Activated naive CD8-positive, alpha-beta T cell (primary cell): ENCODE measurements around the gene FGL2.
A peak's percentile ranks its signal among the peaks of the same experiment; 100 is the strongest.
"Not testable (repeated sequence)": the region's sequence is repeated elsewhere in the genome, so short reads cannot be mapped to it uniquely, and the experiment has no call there.

Experiments used
- H3K27ac Mint-ChIP-seq: one replicate; pipeline ENCODE4 v1.8.0; 2021; ENCODE audit warnings: mixed read lengths
- H3K27me3 Mint-ChIP-seq: one replicate; pipeline ENCODE4 v1.8.0; 2021; ENCODE audit warnings: mixed read lengths
- H3K36me3 Mint-ChIP-seq: one replicate; pipeline ENCODE4 v1.8.0; 2021; ENCODE audit warnings: mixed read lengths
- H3K4me1 Mint-ChIP-seq: one replicate; pipeline ENCODE4 v1.8.0; 2021; ENCODE audit warnings: low read depth, mixed read lengths
- H3K4me3 Mint-ChIP-seq: one replicate; pipeline ENCODE4 v1.8.0; 2021; ENCODE audit warnings: mild to moderate bottlenecking, mixed read lengths
- H3K9me3 Mint-ChIP-seq: one replicate; pipeline ENCODE4 v1.8.0; 2021; ENCODE audit warnings: low read depth, mixed read lengths

Gene FGL2

GRCh38 chr7:77199013-77199966 lies at the start of gene FGL2:
TSS of gene FGL2 (minus strand) at chr7:77199819. CDS start at chr7:77199793, 26 bp downstream.
- H3K27me3 Mint-ChIP-seq: no peaks in the 10 kb centered on the region
- peak within 1 kb of the TSS; percentile 55 for H3K27ac Mint-ChIP-seq
- no peaks in the 10 kb centered on the region for H3K9me3 Mint-ChIP-seq
- H3K4me3 Mint-ChIP-seq: peak within 1 kb of the TSS; percentile 91
- H3K36me3 Mint-ChIP-seq: peaks cover 1% of the 10 kb centered on the region
- peaks cover 32% of the 10 kb centered on the region for H3K4me1 Mint-ChIP-seq

GRCh38 chr7:77248154-77248553 lies 48.5 kb upstream of the FGL2 start:
- H3K36me3 Mint-ChIP-seq: no peaks in the 10 kb centered on the region
- H3K4me3 Mint-ChIP-seq: no peak overlapping the region
- H3K4me1 Mint-ChIP-seq: no peaks in the 10 kb centered on the region
- H3K27ac Mint-ChIP-seq: no peak overlapping the region
- no peaks in the 10 kb centered on the region for H3K9me3 Mint-ChIP-seq
- no peaks in the 10 kb centered on the region for H3K27me3 Mint-ChIP-seq

- no peaks in the 10 kb centered on the region for H3K27me3 Mint-ChIP-seq
- no peaks in the 10 kb centered on the region for H3K9me3 Mint-ChIP-seq
- no peaks in the 10 kb centered on the region for H3K4me1 Mint-ChIP-seq
- H3K4me3 Mint-ChIP-seq: no peak overlapping the region
- H3K36me3 Mint-ChIP-seq: no peaks in the 10 kb centered on the region
- no peak overlapping the region for H3K27ac Mint-ChIP-seq
Observed at GRCh38 chr7:77247206-77247850, 47.7 kb upstream of the FGL2 start.

- no peaks in the 10 kb centered on the region for H3K27me3 Mint-ChIP-seq
- H3K4me1 Mint-ChIP-seq: no peaks in the 10 kb centered on the region
- H3K36me3 Mint-ChIP-seq: peaks cover 8% of the 10 kb centered on the region
- H3K9me3 Mint-ChIP-seq: no peaks in the 10 kb centered on the region
- H3K4me3 Mint-ChIP-seq: no peak overlapping the region
- no peak overlapping the region for H3K27ac Mint-ChIP-seq
Observed at GRCh38 chr7:77246026-77246640, 46.5 kb upstream of the FGL2 start.

- Mint-ChIP-seq H3K4me3 (no peak overlapping the region), H3K27ac (no peak overlapping the region), H3K9me3 (no peaks in the 10 kb centered on the region), H3K27me3 (no peaks in the 10 kb centered on the region), H3K4me1 (peaks cover under 1% of the 10 kb centered on the region), H3K36me3 (peaks cover 8% of the 10 kb centered on the region)
Observed at GRCh38 chr7:77245015-77245755, 45.6 kb upstream of the FGL2 start.

- no peak overlapping the region for H3K4me3 Mint-ChIP-seq
- peaks cover 6% of the 10 kb centered on the region for H3K4me1 Mint-ChIP-seq
- no peak overlapping the region for H3K27ac Mint-ChIP-seq
- peaks cover 8% of the 10 kb centered on the region for H3K36me3 Mint-ChIP-seq
- no peaks in the 10 kb centered on the region for H3K27me3 Mint-ChIP-seq
- no peaks in the 10 kb centered on the region for H3K9me3 Mint-ChIP-seq
Observed at GRCh38 chr7:77244222-77244934, 44.8 kb upstream of the FGL2 start.

- peaks cover 14% of the 10 kb centered on the region for H3K4me1 Mint-ChIP-seq
- H3K27ac Mint-ChIP-seq: no peak overlapping the region
- H3K9me3 Mint-ChIP-seq: no peaks in the 10 kb centered on the region
- peaks cover 12% of the 10 kb centered on the region for H3K36me3 Mint-ChIP-seq
- H3K27me3 Mint-ChIP-seq: no peaks in the 10 kb centered on the region
- H3K4me3 Mint-ChIP-seq: no peak overlapping the region
Observed at GRCh38 chr7:77242554-77242953, 42.9 kb upstream of the FGL2 start.

GRCh38 chr7:77242068-77242467 lies 42.4 kb upstream of the FGL2 start:
- no peaks in the 10 kb centered on the region for H3K9me3 Mint-ChIP-seq
- no peak overlapping the region for H3K4me3 Mint-ChIP-seq
- H3K27ac Mint-ChIP-seq: no peak overlapping the region
- H3K27me3 Mint-ChIP-seq: no peaks in the 10 kb centered on the region
- H3K4me1 Mint-ChIP-seq: peaks cover 14% of the 10 kb centered on the region
- H3K36me3 Mint-ChIP-seq: peaks cover 14% of the 10 kb centered on the region

GRCh38 chr7:77239471-77239870 lies 39.9 kb upstream of the FGL2 start:
- Mint-ChIP-seq H3K36me3 (peaks cover 20% of the 10 kb centered on the region), H3K9me3 (no peaks in the 10 kb centered on the region), H3K4me3 (peak overlapping the region; percentile 3), H3K27ac (no peak overlapping the region), H3K4me1 (peaks cover 14% of the 10 kb centered on the region), H3K27me3 (no peaks in the 10 kb centered on the region)

GRCh38 chr7:77238703-77239136 lies 39.1 kb upstream of the FGL2 start:
- Mint-ChIP-seq H3K27ac (no peak overlapping the region), H3K27me3 (no peaks in the 10 kb centered on the region), H3K4me3 (no peak overlapping the region), H3K4me1 (peaks cover 14% of the 10 kb centered on the region), H3K9me3 (no peaks in the 10 kb centered on the region), H3K36me3 (peaks cover 20% of the 10 kb centered on the region)

GRCh38 chr7:77235276-77235675 lies 35.7 kb upstream of the FGL2 start:
- Mint-ChIP-seq H3K27ac (no peak overlapping the region), H3K36me3 (peaks cover 19% of the 10 kb centered on the region), H3K9me3 (peaks cover 6% of the 10 kb centered on the region), H3K4me3 (no peak overlapping the region), H3K27me3 (no peaks in the 10 kb centered on the region), H3K4me1 (peaks cover 14% of the 10 kb centered on the region)

GRCh38 chr7:77232467-77232866 lies 32.8 kb upstream of the FGL2 start:
- Mint-ChIP-seq H3K27me3 (no peaks in the 10 kb centered on the region), H3K4me3 (no peak overlapping the region), H3K27ac (no peak overlapping the region), H3K36me3 (peaks cover 26% of the 10 kb centered on the region), H3K9me3 (peaks cover 8% of the 10 kb centered on the region), H3K4me1 (no peaks in the 10 kb centered on the region)

GRCh38 chr7:77228795-77229194 lies 29.2 kb upstream of the FGL2 start:
- not testable (repeated sequence) for H3K27ac Mint-ChIP-seq, H3K9me3 Mint-ChIP-seq, H3K4me3 Mint-ChIP-seq, H3K27me3 Mint-ChIP-seq, H3K4me1 Mint-ChIP-seq
- H3K36me3 Mint-ChIP-seq: peaks cover 19% of the 10 kb centered on the region

- Mint-ChIP-seq H3K36me3 (peaks cover 16% of the 10 kb centered on the region), H3K27me3 (no peaks in the 10 kb centered on the region), H3K4me3 (no peak overlapping the region), H3K4me1 (peaks cover 23% of the 10 kb centered on the region), H3K27ac (no peak overlapping the region), H3K9me3 (peaks cover 8% of the 10 kb centered on the region)
Observed at GRCh38 chr7:77226357-77226839, 26.8 kb upstream of the FGL2 start.
